ENCODE data around the gene CORO2B.
"Not testable (repeated sequence)": the region's sequence is repeated elsewhere in the genome, so short reads cannot be mapped to it uniquely, and the experiment has no call there.

CORO2B gene

DNA sequence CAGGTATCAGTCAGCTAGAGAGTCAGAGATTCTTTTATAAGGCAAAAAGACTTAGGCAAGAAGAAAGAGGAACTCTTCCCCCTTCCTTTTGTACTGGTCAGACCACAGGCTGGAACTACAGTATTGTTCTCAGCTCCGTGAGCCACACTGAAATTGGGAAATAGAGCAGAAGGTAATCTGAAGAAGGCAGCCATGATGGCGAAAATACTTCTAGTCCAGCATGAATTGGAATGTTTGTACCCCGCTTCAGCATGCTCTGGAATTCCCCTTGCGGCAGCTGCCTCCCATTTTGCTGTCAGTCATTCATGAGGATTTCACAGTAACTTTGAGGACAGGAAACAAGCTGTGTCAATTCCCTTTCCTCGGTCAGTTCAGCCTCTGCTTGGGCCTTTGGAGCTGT, 96.2 kb downstream of the CORO2B start:
- no peak for DNase-seq (ENCODE audit: low read depth in 2 of 2)

DNA sequence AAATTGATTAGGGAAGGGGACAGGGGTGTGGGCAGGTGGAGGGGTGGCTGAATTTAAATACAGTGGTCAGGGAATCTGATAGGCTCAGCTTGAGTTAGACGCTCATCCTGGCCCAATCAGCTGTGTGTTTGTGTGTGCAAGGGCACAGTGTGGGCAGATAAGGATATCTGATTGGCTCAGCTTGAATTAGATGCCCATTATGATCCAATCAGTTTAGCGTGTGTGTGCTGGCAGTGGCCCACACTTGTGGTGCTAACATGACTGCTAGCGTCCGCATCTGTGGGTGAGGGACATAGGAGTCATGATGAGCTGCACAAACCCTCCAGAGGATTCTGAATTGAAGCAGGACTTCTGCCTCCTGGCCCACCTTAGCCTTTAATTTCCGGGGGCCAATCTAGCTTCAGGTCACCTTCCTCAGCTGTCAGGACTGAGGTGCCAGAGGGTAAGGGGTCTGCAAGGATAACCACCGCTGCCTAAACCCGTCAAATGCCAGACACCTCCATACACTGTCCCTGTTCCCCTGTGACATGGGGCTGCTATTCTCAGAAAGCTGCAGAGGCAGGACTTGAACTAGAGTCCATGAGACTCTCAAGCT, 97.3 kb downstream of the CORO2B start:
- DNase-seq (ENCODE audit: low read depth in 2 of 2): no peak

DNA sequence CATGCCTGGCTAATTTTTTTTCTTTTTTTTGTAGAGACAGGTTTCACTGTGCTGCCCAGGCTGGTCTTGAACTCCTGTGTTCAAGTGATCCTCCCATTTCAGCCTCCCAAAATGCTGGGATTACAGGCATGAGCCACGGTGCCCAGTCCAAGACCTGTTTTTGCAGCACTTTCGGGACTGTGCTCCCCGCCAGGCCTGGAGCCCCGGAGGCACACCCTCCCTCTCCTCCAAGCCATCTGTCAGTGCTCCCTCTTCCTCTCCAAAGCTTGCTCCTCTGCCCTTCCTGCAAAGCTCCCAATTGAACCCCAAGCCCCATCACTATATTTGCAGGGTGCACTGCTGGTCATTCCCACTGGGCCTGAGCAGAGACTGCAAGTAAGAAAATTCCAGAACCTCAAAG, 98.1 kb downstream of the CORO2B start:
- DNase-seq (ENCODE audit: low read depth in 2 of 2): no peak

DNA sequence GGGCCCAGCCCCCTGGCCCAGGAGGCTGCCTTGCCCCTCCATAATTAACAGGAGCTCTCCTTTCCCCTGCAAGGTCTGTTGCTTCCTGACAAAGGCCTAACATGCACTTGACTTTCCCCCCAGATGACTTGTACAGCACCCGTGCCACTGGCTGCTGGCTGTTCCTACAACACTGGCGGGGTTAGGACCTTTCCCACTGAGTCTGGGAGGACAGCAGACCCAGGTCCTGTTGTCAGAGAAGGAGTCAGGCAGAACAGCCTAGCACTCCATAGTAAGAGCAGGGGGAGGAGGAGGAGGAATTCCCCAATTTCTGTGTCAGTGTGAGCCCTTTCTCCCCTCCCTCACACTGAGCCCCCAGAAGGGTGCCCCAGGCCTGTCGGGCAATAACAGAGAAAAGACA, 99.2 kb downstream of the CORO2B start:
- DNase-seq (ENCODE audit: low read depth in 2 of 2): no peak

DNA sequence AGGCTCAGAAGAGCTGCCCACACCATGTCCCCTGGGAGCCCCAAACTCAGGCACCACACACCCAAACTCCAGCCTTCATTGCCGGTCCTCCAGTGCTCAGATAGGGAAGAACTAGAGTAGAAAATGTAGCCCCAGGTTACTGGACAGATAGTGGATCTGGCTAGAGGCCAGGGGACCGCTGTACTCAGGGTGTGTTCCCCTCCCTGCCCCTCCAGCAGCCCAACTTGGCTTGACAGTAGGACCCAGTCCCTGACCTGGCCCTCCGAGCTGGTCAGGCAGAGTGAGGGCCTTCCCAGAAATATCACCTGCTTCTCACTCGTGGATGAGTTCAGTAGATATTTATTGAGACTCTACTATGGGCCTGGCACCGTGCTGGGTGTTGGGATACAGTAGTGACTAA, 100.0 kb downstream of the CORO2B start:
- DNase-seq (ENCODE audit: low read depth in 2 of 2): no peak

DNA sequence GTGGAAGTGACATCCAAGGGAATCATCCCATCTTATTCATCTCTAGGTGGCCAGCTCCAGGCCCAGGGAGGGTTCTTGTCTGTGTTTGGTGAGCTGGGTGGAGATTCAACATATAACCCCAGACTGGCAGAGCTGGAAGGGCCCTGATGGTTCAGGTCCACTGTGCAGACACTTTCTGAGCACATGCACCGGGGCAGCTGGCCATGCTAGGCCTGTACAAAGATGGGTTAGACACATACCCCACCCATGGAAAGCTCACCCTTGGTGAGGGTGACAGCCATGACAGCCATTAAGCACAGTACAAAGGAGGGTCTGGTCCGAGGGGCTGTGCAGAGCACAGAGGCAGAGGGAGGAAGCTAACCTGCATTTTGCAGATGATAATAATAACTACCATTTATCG, 100.4 kb downstream of the CORO2B start:
- no peak for DNase-seq (ENCODE audit: low read depth in 2 of 2)

DNA sequence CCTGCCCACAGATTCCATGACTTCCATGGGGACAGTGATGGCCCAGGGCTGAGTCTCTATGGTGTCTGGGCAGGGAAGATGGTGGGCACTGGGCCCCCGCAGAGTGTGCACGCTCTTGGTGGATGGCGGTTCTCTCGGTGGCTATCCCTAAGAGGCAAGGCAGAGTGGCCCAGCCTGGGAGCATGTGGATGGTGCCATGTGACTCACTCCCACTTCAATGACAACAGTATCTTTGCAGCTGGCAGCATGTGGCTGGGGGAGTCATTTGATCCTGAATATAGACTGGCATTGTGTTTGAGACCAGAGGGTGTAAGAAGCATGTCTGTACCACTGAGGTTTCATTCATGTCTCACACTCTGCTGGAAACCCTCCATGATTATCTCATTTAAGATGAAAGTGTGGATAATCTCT, 101.2 kb downstream of the CORO2B start:
- no peak for DNase-seq (ENCODE audit: low read depth in 2 of 2)

DNA sequence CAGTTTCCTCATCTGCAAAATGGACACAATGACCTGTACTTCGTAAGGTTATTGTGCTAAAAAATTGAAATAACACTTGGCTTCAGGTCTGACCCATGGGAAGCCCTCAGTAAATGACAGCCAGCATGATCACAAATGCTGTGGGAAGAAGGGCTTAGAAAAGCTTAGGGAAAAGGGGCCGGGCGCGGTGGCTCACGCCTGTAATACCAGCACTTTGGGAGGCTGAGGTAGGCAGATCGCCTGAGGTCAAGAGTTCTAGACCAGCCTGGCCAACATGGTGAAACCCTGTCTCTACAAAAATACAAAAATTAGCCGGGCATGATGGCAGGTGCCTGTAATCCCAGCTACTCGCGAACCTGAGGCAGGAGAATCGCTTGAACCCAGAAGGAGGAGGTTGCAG, 102.0 kb downstream of the CORO2B start:
- not testable (repeated sequence) for DNase-seq (ENCODE audit: low read depth in 2 of 2)

DNA sequence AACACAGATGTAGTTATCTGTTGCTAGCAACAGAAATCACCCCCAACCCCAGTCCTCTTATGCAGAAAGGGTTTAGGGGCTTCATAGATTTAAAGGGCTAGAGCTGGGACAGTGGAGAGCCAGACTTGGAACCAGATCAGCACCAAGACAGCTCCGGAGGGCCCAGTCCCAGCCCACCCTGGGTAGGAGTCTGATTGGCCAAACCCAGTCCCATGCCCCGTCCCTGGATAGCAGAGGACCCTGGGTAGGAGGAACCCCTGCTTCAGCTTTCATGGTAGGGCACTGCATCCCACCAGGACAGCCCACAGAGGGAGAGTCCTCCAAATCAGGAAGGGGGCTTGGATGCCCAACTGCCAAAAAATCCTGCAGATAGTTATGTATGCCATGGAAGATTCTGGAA, 103.0 kb downstream of the CORO2B start:
- no peak for DNase-seq (ENCODE audit: low read depth in 2 of 2)

DNA sequence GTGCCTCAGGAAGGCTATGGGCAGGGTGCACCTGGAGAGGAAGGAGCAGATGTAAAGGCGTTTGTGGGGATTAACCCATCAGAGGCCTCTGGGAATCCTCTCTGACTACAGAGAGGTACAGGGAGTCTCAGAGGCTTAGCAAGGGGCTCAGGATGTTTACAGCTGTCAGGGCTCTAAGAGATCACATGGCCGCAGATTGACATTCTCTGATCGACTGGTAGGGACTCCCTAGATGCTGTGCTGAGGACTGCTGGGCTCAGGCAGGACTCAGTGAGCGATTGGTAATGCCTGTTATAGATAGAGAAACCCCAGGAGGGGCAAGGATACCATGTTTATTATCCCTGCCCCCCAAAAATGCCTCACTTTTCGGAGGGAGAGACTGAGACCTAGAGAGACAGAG, 103.5 kb downstream of the CORO2B start:
- no peak for DNase-seq (ENCODE audit: low read depth in 2 of 2)

DNA sequence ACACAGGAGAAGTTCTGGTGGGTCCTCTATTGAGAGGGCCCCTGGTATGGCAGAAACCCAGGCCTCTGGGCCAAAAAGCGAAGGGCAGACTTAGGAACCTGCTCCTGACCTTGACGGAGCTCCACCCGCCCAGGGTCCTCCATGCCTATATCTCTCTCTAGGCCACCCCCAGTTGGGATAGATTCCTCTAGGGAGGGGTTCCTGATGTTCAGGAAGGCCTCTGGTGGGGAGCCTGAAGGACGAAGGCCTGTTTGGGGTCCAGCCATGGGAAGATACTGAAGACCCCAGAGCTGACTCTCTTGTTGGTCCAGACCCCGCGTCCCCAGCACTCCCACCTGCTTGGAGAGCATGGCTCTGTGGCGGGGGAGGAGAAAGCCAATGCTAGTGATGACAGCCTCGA, 104.2 kb downstream of the CORO2B start:
- DNase-seq (ENCODE audit: low read depth in 2 of 2): no peak

DNA sequence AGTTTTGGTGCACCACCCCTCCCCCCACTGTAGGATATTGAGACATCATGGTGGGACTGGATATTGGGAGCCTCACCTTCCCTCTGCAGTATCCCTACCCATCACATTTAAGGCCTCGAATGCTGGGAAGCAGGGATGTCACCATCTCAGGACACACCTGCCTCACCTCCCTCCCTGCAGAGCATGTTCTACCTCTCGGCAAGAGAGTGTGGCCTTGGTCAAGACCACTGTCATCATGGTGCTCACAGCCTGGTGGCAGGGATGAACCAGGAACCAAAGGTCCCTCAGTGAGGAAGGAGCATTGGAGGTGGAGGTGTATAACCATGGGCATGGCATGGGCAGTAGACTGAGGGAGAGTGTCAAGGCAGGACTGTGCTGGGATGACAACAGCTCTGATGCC, 104.8 kb downstream of the CORO2B start:
- no peak for DNase-seq (ENCODE audit: low read depth in 2 of 2)

DNA sequence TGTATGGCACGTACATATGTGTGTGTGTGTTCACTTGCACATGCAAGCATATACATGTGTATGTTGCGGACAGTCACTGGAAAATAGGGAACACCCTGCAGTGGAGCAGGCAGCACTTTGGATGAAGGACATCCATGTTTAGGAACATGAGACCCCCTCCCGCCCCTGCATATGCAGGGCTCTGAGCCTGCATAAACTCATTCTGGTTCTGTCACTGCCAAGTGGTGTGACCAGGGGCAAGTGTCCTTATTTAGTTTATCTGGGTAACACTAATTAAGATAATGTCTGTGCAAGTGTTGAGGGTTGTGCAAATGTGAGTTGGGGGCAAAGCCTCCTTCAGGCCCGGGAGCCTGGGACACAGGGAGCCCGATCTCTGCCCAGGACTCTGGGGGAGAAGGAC, 105.7 kb downstream of the CORO2B start:
- no peak for DNase-seq (ENCODE audit: low read depth in 2 of 2)

DNA sequence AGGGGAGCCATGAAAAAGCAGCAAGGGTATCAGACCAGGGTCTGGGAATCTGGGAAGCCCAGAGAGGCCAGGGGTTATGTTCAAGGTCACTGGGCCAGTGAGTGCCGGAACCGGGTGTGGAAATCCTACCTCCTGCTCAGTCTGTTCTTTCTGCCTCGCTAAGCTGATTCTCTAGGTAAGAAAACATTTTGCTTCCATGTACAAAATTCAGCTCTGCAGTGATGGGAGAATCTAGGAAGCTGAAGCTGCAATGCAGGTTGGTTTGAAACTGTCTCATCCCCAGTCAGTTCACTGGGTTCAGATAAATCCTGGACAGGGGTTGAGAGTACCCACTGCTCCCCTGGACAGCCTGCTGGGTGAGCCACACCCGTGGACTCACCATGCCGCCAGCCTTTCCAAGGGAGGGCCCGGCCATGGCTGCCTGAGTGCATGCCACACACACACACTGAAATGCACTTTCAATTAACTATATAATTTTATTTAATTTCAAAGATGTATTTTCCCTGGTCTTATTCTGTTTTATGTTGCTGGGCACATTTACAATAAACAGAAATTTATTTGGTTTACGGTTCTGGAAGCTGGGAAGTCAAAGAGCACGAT, 108.4 kb downstream of the CORO2B start:
- no peak for DNase-seq (ENCODE audit: low read depth in 2 of 2)

DNA sequence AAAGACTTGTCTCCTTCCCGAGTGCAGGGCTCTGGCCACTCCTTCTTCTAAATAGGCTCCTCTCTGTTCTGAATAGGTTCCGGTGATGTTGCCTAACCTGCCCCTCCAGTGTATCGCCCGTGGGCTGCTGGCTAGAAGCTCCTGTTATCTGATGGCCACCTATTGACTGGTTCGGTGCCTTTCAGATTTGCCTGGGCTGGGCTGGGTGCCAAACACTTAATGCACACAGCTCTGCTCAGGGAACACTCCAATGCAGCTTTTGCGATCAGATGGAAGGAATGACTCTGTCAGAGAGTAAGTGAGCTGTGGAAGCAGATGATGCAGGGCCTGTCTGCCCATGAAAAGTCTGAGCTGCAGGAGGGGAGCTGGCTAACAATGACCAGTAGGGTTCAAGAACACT, 112.9 kb downstream of the CORO2B start:
- no peak for DNase-seq (ENCODE audit: low read depth in 2 of 2)

DNA sequence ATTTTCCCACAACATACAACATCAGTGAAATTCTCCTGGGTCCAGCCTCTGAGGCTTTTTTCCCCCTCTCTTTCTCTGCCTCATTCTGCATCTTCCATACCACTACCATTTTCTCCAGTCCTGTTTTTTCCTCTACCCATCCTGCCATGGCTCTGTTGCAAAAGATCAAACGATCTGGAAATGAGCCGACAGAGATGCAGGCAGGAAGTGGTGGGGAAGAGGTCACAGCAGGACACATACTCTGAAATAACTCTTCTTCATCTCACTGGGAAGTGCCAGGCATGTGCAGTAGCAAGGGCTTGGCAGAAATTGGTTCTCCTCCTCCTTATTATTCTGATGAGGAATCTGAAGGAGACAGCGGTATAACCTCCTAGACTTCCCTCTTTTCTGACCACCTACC, 114.3 kb downstream of the CORO2B start:
- no peak for DNase-seq (ENCODE audit: low read depth in 2 of 2)

DNA sequence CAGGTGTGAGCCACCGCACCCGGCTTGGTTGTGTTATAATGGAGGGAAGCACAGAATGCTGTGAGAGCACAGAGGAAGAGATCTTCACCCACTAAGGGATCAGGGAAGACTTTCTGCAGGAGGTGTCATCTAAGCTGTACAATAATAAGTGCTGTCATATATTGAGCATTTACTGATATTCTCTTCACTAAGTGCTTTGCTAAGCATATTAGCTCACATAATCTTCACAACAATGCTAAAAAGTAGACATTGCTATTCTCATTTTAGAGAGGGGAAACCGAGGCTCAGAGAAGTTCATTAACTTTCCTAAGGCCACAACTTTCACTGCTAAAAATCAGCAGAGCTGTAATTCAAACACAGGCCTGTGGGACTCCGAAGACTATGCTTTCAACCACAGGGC, 115.3 kb downstream of the CORO2B start:
- no peak for DNase-seq (ENCODE audit: low read depth in 2 of 2)

DNA sequence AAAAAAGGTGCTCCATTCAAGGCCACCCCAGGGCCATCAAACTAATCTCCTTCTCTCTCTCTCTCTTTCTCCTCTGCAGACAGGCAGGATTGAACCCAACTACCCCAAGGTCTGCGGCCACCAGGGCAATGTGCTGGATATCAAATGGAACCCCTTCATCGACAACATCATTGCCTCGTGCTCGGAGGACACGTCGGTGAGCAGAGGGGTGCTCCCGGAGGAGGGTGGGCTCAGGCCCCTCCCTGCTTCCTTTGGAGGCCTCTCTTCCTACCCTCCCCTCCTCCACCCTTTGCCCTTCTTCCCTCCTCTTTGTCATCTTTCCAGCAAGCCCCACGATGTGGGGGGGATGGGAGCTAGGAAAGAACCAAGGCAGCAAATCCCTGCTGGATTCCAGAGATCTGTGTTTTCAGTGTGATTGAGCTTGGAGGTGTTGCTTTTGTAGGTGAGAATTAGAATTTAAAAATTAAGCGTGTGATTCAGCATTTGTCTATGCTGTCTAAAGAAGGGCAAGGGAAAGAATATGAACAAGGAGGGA, 116.3 kb downstream of the CORO2B start:
- DNase-seq (ENCODE audit: low read depth in 2 of 2): no peak

DNA sequence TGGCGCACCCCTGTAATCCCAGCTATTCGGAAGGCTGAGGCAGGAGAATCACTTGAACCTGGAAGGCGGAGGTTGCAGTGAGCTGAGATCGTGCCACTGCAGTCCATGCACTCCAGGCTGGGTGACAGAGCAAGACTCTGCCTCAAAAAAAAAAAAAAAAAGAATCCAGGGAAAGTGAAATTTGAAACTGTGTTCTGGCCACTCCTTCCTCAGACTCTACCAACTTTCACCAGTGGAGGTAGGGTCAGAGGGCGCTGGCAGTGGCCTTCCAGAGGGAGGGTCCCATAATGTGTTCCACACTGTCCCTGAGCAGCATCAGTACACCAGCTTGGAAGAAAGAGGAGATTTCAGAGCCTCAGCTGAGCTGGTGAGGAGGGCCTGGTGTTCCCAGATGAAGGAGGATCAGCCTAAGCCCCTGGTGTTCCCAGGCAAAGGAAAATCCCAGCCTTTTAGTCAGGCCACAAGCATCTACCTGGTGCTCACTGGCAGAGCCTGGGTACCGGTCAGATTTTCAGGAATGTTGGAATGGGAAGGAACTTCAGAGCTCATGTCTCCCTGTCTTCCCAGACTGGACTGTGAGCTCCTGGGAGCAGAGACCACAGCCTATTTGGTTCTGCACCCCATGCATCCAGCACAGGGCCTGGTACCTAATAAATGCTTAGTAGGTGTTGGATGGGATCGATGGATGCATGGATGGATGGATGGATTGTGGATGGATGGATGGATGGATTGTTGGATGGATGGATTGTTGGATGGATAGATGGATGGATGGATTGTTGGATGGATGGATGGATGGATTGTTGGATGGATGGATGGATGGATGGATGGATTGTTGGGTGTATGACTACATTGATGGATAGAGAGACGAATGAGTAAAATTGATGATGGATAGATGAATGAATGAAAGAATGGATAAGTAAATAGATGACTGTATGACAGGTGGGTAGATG, 117.9 kb downstream of the CORO2B start:
- no peak for DNase-seq (ENCODE audit: low read depth in 2 of 2)

DNA sequence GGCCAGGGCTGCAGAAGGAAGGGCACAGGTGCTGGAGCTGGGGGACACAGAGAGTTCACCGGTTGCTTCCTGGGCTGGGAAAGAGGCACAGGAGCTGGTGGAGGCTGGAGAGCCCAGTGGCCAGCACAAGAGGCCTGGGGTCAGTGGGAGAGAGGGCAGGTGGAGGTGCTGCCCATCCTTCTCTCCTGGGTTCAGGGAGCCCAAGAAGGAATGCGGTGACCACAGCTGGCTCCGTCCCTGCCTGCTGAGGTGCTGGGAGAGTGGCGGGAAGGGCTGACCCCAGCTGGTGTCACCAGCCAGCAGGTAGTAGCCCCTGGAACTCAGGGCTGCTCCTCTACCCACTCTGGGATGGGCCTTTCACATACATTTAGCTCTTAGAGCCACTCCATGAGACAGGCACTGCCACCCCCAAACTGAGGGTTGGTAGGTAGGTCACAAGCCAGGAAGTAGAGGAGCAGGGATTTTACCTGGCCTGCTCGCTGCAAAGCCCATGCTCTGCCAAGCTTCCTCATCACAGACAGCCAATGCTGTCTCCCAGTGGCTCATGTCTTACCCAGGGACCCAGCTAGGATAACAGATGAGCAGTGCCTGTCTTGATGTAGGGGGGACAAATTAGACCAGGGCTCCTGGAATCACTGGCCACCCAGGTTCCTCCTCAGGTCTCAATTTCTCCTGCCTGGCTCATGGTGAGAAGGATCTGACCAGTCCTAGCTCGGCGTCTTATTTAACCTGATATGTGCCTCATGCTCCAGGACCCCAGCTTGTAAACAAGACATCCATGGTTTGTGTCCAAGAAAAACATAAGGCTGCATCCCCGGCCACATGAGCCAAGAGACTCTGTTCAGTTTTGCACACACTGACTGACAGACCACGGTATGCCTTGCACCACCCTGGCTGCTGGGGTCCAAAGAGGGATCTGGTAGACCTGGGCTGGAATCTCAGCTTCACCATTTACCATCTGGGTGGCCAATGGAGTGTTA, 119.2 kb downstream of the CORO2B start:
- no peak for DNase-seq (ENCODE audit: low read depth in 2 of 2)

DNA sequence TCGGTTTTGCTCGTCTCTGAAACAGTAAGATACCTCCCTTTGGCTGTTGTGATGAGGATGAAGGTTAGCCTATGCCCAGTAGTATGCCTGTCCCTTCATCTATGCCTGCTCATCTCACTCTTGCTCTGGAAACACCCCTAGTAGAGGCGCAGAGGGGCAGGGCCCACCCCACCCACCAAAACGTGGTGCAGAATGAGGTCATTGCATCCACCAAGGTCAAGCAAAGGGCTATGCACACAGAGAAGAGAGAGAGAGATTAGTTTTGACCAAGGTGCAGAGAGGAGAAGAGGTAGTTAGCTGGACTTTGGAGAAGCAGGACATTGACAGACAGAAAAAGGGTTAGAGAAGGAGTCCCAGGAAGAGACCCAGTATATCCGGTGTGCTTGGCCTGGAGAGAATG, 119.9 kb downstream of the CORO2B start:
- no peak for DNase-seq (ENCODE audit: low read depth in 2 of 2)
